LNCAP (cell line): Measurements from ENCODE around the gene OTOS.

ENCODE experiments used
- CTCF ChIP-seq: fragments of 450-650 bp; IDR thresholded peaks from 2 replicates; pipeline ENCODE4 v1.5.1; 2017; ENCODE audit warnings: mild to moderate bottlenecking

The OTOS gene

DNA sequence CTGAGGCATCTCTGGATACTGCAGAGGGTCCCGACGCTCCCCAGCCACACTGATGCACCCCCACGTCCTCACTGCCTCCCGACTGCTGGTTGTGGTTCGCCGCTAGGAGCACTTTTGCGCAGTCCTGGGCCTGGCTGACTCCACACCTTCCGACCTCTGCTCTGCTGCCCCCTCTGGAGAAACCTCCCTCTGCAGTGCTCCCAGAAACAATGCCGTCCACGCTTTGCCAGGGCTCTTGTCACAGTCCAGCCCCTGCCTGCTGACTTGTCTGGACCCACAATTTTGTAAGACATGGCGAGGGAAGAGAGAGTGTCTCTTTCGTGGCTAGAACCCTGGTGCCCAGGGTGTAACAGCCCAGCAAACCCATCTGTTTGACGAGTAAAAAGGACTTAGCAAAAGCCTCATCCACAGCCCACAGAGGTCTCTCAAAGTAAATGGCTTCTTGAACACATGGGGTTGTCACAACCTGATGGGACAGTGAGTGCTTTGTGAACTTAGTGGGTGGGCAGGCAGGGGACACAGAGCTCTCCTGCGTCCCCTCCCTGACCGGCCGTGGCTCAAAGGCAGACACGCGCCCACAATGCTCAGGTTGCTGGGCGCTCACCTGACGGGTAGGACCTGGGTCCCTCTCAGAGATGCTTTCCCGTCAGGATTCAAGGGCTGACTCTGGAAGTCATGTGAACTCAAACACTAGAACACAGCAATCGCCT, 8.4 kb downstream of the OTOS start:
- no peak for TF ChIP-seq CTCF

DNA sequence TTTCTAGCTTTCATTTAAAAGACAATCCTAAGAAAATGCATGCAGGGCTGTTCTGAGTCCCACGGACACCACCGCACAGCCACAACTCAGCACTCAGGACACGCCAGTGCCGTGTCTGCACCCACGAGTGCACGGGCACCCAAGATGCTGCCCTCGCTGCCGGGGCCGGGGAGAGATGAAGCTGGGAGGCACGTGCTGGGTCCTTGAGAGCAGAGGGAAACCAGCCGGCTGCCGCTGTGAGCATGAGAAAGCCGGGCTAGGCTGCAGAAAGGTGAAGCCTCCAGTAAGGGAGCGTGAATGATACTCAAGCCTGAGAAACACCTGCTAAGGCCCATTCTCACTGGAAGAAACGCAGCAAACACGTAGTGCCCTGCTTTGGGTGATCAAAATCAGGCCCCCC, 9.2 kb downstream of the OTOS start:
- no peak for TF ChIP-seq CTCF

GRCh38 chr2:240130393-240131195, 9.9 kb downstream of the OTOS start:
- TF ChIP-seq CTCF, result no peak

DNA sequence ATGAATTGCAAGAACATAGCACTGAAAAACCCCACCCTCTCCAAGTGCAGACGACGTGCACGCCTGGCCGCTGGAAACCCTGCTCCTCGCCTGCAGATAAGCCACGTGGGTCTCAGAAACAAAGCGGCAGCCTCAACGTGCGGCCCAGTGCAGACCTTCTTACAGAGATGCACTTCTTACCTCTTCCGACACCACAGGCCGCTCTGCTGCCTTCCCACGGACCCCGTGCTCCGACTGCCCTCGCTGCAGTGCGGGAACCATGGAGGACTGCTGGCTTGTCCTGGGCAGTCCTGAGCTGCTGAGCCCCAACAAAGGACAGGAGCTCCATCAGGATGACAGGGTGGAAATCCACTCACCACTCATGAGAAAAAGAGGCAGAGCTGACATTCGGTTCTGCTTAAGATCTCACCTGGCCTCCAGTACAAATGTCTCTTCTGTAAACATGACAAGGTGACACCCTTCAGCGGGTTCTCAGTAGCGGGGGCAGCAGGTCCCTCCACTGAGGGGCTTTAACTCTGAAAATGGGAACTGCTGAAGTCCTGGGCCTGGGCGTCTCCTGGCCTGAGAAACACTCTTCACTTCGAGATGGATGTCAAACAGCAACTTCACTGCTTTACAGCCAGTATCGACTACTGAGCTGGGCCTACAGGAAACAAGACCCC, 10.6 kb downstream of the OTOS start:
- TF ChIP-seq CTCF, result no peak

DNA sequence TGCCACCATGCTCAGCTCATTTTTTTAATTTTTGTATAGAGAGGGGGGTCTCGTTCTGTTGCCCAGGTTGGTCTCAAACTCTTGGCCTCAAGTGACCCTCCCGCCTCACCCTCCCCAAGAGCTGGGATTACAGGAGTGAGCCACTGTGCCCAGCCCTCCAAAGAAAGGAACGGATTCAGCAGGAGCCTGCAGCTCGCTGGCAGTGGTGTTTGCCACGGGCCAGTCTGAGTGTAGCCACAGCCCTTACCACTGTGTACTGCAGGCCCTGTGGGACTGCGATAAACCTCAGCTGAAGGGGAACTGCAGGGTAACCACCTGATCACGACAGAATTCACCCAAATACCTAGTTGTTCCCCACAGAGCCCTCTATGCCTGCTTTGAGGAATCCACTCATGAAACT, 11.1 kb downstream of the OTOS start:
- no peak for TF ChIP-seq CTCF

GRCh38 chr2:240128608-240129145, 11.8 kb downstream of the OTOS start:
- TF ChIP-seq CTCF, result no peak

DNA sequence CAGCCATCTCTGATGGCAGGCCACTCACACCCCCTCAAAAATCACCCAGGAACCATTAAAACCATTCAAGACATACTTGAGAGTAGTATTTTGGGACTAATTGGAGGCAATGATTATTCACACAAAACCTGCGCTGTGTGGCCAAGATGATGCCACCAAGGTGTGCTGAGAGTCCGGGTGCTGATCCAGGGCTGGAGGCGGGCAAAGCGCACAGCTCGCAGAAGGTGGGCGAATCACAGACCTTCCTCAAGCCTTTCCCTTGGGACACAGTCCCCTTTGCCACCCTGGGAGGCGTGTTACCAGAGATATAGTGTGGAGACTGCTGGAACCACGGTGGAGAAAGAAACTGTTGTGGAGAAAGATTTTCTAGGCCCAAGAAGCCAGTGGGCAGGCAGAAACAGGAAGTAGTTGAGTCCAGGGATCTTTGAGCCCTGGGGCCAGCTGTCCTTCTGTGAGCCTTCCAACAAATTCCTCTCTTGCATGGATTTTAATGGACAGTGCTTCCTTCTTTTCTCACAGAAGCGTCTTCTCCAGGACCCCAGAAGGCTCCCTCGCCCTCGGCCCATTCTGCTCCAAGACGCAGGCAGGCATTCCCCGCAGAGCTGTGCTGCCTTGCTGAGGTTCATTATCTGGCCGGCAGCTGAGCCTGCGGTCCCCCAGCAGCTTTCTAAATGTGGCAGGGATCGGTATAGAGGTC, 12.4 kb downstream of the OTOS start:
- no peak for TF ChIP-seq CTCF
